IMR-90 (cell line): ENCODE results near the gene SDK1. TPM values are rescaled to one million over a fixed set of nuclear protein-coding genes. Genes with fewer than 3 reads are reported as not detected.

Source experiments
- ATAC-seq: fragments of 200-7000 bp; cut with Tn5 transposase; 2 replicates; pipeline ENCODE4 v1.9.1; 2020; ENCODE audit warnings: low read depth, mild to moderate bottlenecking, moderate library complexity
- BruUV-seq: library from RNA; stranded (reverse); fragments of 400-500 nt; replicated peaks from 2 replicates; lab custom pipeline; 2021; lab: Mats Ljungman, UMichigan
- CTCF ChIA-PET: fragments of 300-600 bp; formaldehyde crosslinking; extraction: SDS; loops from one replicate; lab custom pipeline; 2021; ENCODE audit warnings: antibody characterized with exemption; lab: Yijun Ruan, JAX
- POLR2A ChIA-PET: fragments of 300-600 bp; sonication (Branson Sonifier 250); formaldehyde crosslinking; loops from one replicate; lab custom pipeline; 2022; ENCODE audit warnings: antibody characterized with exemption; ENCODE audit not compliant: unreplicated experiment; lab: Charles Lee
- DNase-seq: peaks from one replicate; pipeline ENCODE4 v3.0.0; 2013
- H2AFZ ChIP-seq: replicated peaks from 2 replicates; pipeline ENCODE3; 2013; ENCODE audit warnings: low read length, mild to moderate bottlenecking; ENCODE audit not compliant: poor library complexity
- H2AK5ac ChIP-seq: 2 replicates; pipeline ENCODE4 v1.6.1; 2013; ENCODE audit warnings: low read depth, low read length, inconsistent platforms
- H2AK9ac ChIP-seq: replicated peaks from 2 replicates; pipeline ENCODE3; 2013; ENCODE audit warnings: mild to moderate bottlenecking, low read depth, low read length, moderate library complexity; ENCODE audit not compliant: poor library complexity
- H2BK120ac ChIP-seq: 2 replicates; pipeline ENCODE4 v1.6.1; 2013; ENCODE audit warnings: low read depth, low read length, inconsistent platforms
- H2BK15ac ChIP-seq: 3 replicates; pipeline ENCODE4 v1.6.1; 2013; ENCODE audit warnings: low read depth, low read length, inconsistent platforms
- H2BK20ac ChIP-seq: 2 replicates; pipeline ENCODE4 v1.6.1; 2013; ENCODE audit warnings: low read depth, mild to moderate bottlenecking, inconsistent platforms, low read length, moderate library complexity
- H2BK5ac ChIP-seq: 2 replicates; pipeline ENCODE4 v1.6.1; 2013; ENCODE audit warnings: mild to moderate bottlenecking, low read depth, low read length, inconsistent platforms; ENCODE audit not compliant: poor library complexity, severe bottlenecking
- H3K14ac ChIP-seq: replicated peaks from 2 replicates; pipeline ENCODE4 v1.6.1; 2013; ENCODE audit warnings: low read depth, low read length, inconsistent platforms
- H3K18ac ChIP-seq: 2 replicates; pipeline ENCODE4 v1.6.1; 2013; ENCODE audit warnings: low read depth, low read length, control low read depth
- H3K23ac ChIP-seq: 2 replicates; pipeline ENCODE4 v1.6.1; 2013; ENCODE audit warnings: low read depth, low read length, inconsistent platforms
- H3K27ac ChIP-seq: 2 replicates; pipeline ENCODE4 v1.5.1; 2013; ENCODE audit warnings: mild to moderate bottlenecking, control low read depth, low read length; ENCODE audit not compliant: insufficient read depth
- H3K27me3 ChIP-seq: 2 replicates; pipeline ENCODE4 v1.6.1; 2013; ENCODE audit warnings: low read length; ENCODE audit not compliant: control insufficient read depth, insufficient read depth
- H3K36me3 ChIP-seq: 2 replicates; pipeline ENCODE4 v1.6.1; 2013; ENCODE audit warnings: low read length, mixed read lengths; ENCODE audit not compliant: control insufficient read depth, insufficient read depth
- H3K4ac ChIP-seq: 2 replicates; pipeline ENCODE4 v1.6.1; 2013; ENCODE audit warnings: low read depth, low read length, inconsistent platforms
- H3K4me1 ChIP-seq: 2 replicates; pipeline ENCODE4 v1.6.1; 2013; ENCODE audit warnings: low read length, mixed read lengths; ENCODE audit not compliant: control insufficient read depth, insufficient read depth
- H3K4me2 ChIP-seq: 2 replicates; pipeline ENCODE4 v1.6.1; 2013; ENCODE audit warnings: low read depth, mild to moderate bottlenecking, control low read depth, low read length, moderate library complexity
- H3K4me3 ChIP-seq: 2 replicates; pipeline ENCODE4 v1.5.1; 2013; ENCODE audit warnings: low read depth, mild to moderate bottlenecking, control low read depth, low read length, moderate library complexity; ENCODE audit not compliant: insufficient read depth
- H3K56ac ChIP-seq: 2 replicates; pipeline ENCODE4 v1.6.1; 2013; ENCODE audit warnings: low read length, inconsistent platforms; ENCODE audit not compliant: insufficient read depth; ENCODE audit errors: extremely low read depth
- H3K79me1 ChIP-seq, 2 experiments: 2 replicates each; pipeline ENCODE4 v1.6.1; 2013; ENCODE audit warnings: low read length in 2 of 2, inconsistent platforms in 1 of 2, low read depth in 1 of 2
- H3K9ac ChIP-seq: 2 replicates; pipeline ENCODE4 v1.6.1; 2013; ENCODE audit warnings: low read depth, low read length, control low read depth
- H3K9me1 ChIP-seq: 2 replicates; pipeline ENCODE4 v1.6.1; 2013; ENCODE audit warnings: low read length, inconsistent platforms; ENCODE audit not compliant: insufficient read depth
- H3K9me3 ChIP-seq: 2 replicates; pipeline ENCODE4 v1.6.1; 2013; ENCODE audit warnings: low read length; ENCODE audit not compliant: control insufficient read depth, insufficient read depth
- H4K20me1 ChIP-seq: 2 replicates; pipeline ENCODE4 v1.6.1; 2013; ENCODE audit warnings: low read length, inconsistent platforms; ENCODE audit not compliant: insufficient read depth
- H4K5ac ChIP-seq: 2 replicates; pipeline ENCODE4 v1.6.1; 2013; ENCODE audit warnings: mild to moderate bottlenecking, low read depth, low read length, control low read depth
- H4K8ac ChIP-seq, 2 experiments: 2 replicates each; pipeline ENCODE4 v1.6.1; 2013; ENCODE audit warnings: low read depth in 2 of 2, low read length in 2 of 2, control low read depth in 1 of 2, inconsistent platforms in 1 of 2
- H4K91ac ChIP-seq: 2 replicates; pipeline ENCODE4 v1.6.1; 2013; ENCODE audit warnings: low read depth, low read length, inconsistent platforms; ENCODE audit not compliant: insufficient read depth
- BHLHE40 ChIP-seq: fragments of 150-350 bp; IDR thresholded peaks from 2 replicates; pipeline ENCODE4 v1.6.1; 2016; ENCODE audit warnings: mild to moderate bottlenecking, low read depth, low read length
- ELK1 ChIP-seq: fragments of 150-350 bp; IDR thresholded peaks from 2 replicates; pipeline ENCODE4 v1.6.1; 2016; ENCODE audit warnings: low read depth, mild to moderate bottlenecking, low read length, moderate library complexity, borderline replicate concordance
- FOS ChIP-seq: fragments of 150-350 bp; IDR thresholded peaks from 2 replicates; pipeline ENCODE4 v1.6.1; 2016; ENCODE audit warnings: low read depth, low read length
- MAZ ChIP-seq: IDR thresholded peaks from 2 replicates; pipeline ENCODE4 v1.6.1; 2012; ENCODE audit warnings: low read depth, mild to moderate bottlenecking, low read length, improper control_type of control experiment, moderate library complexity, borderline replicate concordance
- POLR2A ChIP-seq: IDR thresholded peaks from 2 replicates; pipeline ENCODE4 v1.6.1; 2012; ENCODE audit warnings: mild to moderate bottlenecking, low read depth, low read length
- RAD21 ChIP-seq: IDR thresholded peaks from 2 replicates; pipeline ENCODE4 v1.6.1; 2012; ENCODE audit warnings: low read length, improper control_type of control experiment
- USF2 ChIP-seq: fragments of 150-350 bp; IDR thresholded peaks from 2 replicates; pipeline ENCODE4 v1.6.1; 2017; ENCODE audit warnings: mild to moderate bottlenecking, antibody characterized with exemption, low read length, low read depth
- whole genome bisulfite sequencing, 2 experiments: methylation state at CpG; one replicate each; pipeline versions ENCODE4 v1.1.5 to v1.1.7; 2013; ENCODE audit warnings: missing lambda C conversion rate in 2 of 2; ENCODE audit not compliant: insufficient read length in 1 of 2; ENCODE audit errors: extremely low coverage in 2 of 2; 5-methylcytosine and 5-hydroxymethylcytosine counted together
- dilution Hi-C: fragments of 300-500 bp; cut with HindIII; formaldehyde crosslinking; loops from one replicate; pipeline ENCODE4 v1.14.3; 2018; ENCODE audit warnings: low sequenced_read_pairs; ENCODE audit not compliant: unreplicated experiment
- in situ Hi-C: fragments of 300-500 bp; cut with MboI; formaldehyde crosslinking; loops from 3 replicates; pipeline ENCODE4 v1.14.3; 2019; ENCODE audit warnings: low sequenced_read_pairs, inconsistent platforms, mixed read lengths
- intact Hi-C: fragments of 100-400 bp; cut with micrococcal nuclease; formaldehyde crosslinking; loops from 2 replicates; pipeline ENCODE4 v1.10.0; 2022
- polyA plus RNA-seq, 3 experiments: library from polyadenylated mRNA; depleted of rRNA; stranded (reverse); fragments of >200 nt; gene quantifications; 2 replicates each; pipeline ENCODE4 v1.2.3, GENCODE V29; 2012; ENCODE audit warnings: low replicate concordance in 1 of 3
- total RNA-seq: library from RNA; depleted of rRNA; stranded (reverse); fragments of >200 nt; gene quantifications from 2 replicates; pipeline ENCODE4 v1.2.3, GENCODE V29; 2012

The SDK1 gene
- total and polyA plus RNA-seq, 2 of the 4 experiments (the other 2 are of a cell fraction): 1.5 to 1.6 TPM

- DNase-seq (no peak), ATAC-seq (no peak)
- H3K56ac ChIP-seq: no peak overlapping the region
- no peak overlapping the region for H3K4me2 ChIP-seq
- H2BK20ac ChIP-seq: no peak overlapping the region
- H3K9me1 ChIP-seq: no peaks in the 10 kb centered on the region
- no peaks in the 10 kb centered on the region for H3K79me1 ChIP-seq
- no peak overlapping the region for H2AFZ ChIP-seq
- H3K27ac ChIP-seq: no peak overlapping the region
- H3K14ac ChIP-seq: no peak overlapping the region
- H3K23ac ChIP-seq: no peak overlapping the region
- in situ Hi-C loops: no loop called here
- H3K4me3 ChIP-seq: no peak overlapping the region
- 83% methylated on average over 10 of the region's 14 CpGs; no CpG with 5 or more reads in 1 of the 2 experiments for WGBS, 2 experiments
- no peak overlapping the region for H2AK5ac ChIP-seq
- no peak overlapping the region for H2AK9ac ChIP-seq
- intact Hi-C loops: no loop called here
- no peaks in the 10 kb centered on the region for H3K4me1 ChIP-seq
- H3K4ac ChIP-seq: no peak overlapping the region
- no TSS peak for BruUV-seq
- no peak for TF ChIP-seq FOS
- no peak for TF ChIP-seq ELK1
- no peak for TF ChIP-seq MAZ
- no peak for TF ChIP-seq RAD21
- TF ChIP-seq USF2: no peak
- TF ChIP-seq BHLHE40: no peak
- TF ChIP-seq POLR2A: no peak
- H2BK120ac ChIP-seq: no peak overlapping the region
- H3K9me3 ChIP-seq: peaks cover 9% of the 10 kb centered on the region; the same call in 1 of the 2 replicates
- no peak overlapping the region for H2BK15ac ChIP-seq
- H3K36me3 ChIP-seq: no peaks in the 10 kb centered on the region
- H4K8ac ChIP-seq: no peak overlapping the region
- no peak overlapping the region for H2BK5ac ChIP-seq
- no peak overlapping the region for H3K18ac ChIP-seq
- ChIA-PET CTCF (no interaction called here), POLR2A (no interaction called here)
- no peak overlapping the region for H4K5ac ChIP-seq
- no peaks in the 10 kb centered on the region for H4K20me1 ChIP-seq
- H4K91ac ChIP-seq: no peak overlapping the region
- H3K9ac ChIP-seq: no peak overlapping the region
- dilution Hi-C loops: no loop called here
- H3K27me3 ChIP-seq: no peaks in the 10 kb centered on the region
Observed at GRCh38 chr7:4048336-4048735, 747.3 kb downstream of the SDK1 start.
